ENCODE results near the gene HLF. TPM values are rescaled to one million over a fixed set of nuclear protein-coding genes. Genes with fewer than 3 reads are reported as not detected.
A peak's percentile ranks its signal among the peaks of the same experiment; 100 is the strongest.

Gene HLF
- total RNA-seq, 1 donor from 2014 or later = 0.26 TPM

DNA sequence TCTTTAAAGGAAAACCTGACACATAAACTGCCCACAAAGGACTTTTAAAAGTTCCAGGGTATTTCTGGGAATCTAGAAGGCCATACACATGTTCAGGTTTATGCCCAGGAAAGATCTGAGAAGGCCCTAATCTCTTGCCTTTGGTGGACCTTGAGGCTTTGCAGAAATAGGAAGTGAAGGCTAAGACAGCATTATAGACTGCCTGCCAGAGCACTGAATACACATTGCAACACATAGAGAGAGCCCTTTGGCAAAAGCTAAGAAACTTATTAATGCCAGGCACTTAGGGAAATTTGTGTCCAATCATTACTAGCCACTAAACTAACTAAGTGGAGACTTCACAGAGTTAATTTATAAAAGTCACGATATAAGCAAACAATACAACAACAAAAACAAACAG lies 86.5 kb downstream of the HLF start:
- TF ChIP-seq, protein P1, sequence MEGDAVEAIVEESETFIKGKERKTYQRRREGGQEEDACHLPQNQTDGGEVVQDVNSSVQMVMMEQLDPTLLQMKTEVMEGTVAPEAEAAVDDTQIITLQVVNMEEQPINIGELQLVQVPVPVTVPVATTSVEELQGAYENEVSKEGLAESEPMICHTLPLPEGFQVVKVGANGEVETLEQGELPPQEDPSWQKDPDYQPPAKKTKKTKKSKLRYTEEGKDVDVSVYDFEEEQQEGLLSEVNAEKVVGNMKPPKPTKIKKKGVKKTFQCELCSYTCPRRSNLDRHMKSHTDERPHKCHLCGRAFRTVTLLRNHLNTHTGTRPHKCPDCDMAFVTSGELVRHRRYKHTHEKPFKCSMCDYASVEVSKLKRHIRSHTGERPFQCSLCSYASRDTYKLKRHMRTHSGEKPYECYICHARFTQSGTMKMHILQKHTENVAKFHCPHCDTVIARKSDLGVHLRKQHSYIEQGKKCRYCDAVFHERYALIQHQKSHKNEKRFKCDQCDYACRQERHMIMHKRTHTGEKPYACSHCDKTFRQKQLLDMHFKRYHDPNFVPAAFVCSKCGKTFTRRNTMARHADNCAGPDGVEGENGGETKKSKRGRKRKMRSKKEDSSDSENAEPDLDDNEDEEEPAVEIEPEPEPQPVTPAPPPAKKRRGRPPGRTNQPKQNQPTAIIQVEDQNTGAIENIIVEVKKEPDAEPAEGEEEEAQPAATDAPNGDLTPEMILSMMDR (IDR thresholded peaks at IDR 0.05; ENCODE audit: insufficient read depth, low read length, severe bottlenecking) = no peak
- DNase-seq (ENCODE audit: low read depth) (no peak), FAIRE-seq (no peak)
- Histone ChIP-seq H3K27me3 (ENCODE audit: control insufficient read depth, insufficient read depth, low read length) (no peaks in the 10 kb centered on the region), H3K4me3 (ENCODE audit: low read depth, low read length) (no peak overlapping the region), H3K36me3 (ENCODE audit: control insufficient read depth, insufficient read depth, low read length) (no peaks in the 10 kb centered on the region)

DNA sequence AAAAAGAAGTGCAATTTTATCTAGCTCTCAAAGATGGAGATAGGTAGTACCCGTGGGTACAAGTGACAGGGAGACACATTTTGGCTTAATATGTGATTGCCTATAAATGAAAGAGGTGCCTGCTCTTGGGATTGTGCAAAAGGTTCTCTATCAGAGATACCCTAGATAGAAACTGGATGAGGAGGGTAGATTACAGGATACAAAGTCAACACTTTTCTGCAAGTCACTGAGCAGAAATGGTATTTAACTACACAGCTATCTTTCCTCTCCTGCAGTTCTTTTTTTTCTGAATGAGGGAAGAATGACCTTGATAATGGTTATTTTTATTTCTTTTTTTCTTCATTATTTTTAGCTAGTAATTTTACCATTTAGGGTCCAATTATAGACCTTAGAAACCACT lies 89.2 kb downstream of the HLF start:
- Histone ChIP-seq H3K27me3 (ENCODE audit: control insufficient read depth, insufficient read depth, low read length) (no peaks in the 10 kb centered on the region), H3K36me3 (ENCODE audit: control insufficient read depth, insufficient read depth, low read length) (no peaks in the 10 kb centered on the region), H3K4me3 (ENCODE audit: low read depth, low read length) (no peak overlapping the region)
- FAIRE-seq = no peak
- TF ChIP-seq, protein P1 (IDR thresholded peaks at IDR 0.05; ENCODE audit: insufficient read depth, low read length, severe bottlenecking) = no peak
- DNase-seq (ENCODE audit: low read depth) = no peak

DNA sequence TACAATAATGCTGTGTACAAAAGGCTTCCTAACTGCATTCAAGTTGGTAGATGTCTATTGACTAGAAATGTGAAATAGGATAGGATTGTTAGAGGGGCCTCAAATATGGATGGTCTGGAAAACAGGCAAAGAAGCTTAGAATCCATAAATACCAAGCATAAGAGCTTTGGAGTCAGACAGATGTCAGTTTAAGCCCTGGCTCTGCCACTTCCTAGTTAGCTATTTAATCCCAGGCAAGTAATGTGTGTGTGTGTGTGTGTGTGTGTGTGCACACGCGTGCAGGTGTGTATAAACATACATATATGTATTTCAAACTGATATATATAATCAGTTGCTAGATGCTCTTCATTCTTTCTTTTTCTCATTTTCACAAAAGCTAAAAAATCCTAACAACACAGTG lies 90.2 kb downstream of the HLF start:
- FAIRE-seq (no peak), DNase-seq (ENCODE audit: low read depth) (no peak)
- H3K36me3 ChIP-seq (ENCODE audit: control insufficient read depth, insufficient read depth, low read length) = no peaks in the 10 kb centered on the region
- TF ChIP-seq, protein P1 (IDR thresholded peaks at IDR 0.05; ENCODE audit: insufficient read depth, low read length, severe bottlenecking) = no peak
- H3K4me3 ChIP-seq (ENCODE audit: low read depth, low read length) = no peak overlapping the region
- H3K27me3 ChIP-seq (ENCODE audit: control insufficient read depth, insufficient read depth, low read length) = no peaks in the 10 kb centered on the region

DNA sequence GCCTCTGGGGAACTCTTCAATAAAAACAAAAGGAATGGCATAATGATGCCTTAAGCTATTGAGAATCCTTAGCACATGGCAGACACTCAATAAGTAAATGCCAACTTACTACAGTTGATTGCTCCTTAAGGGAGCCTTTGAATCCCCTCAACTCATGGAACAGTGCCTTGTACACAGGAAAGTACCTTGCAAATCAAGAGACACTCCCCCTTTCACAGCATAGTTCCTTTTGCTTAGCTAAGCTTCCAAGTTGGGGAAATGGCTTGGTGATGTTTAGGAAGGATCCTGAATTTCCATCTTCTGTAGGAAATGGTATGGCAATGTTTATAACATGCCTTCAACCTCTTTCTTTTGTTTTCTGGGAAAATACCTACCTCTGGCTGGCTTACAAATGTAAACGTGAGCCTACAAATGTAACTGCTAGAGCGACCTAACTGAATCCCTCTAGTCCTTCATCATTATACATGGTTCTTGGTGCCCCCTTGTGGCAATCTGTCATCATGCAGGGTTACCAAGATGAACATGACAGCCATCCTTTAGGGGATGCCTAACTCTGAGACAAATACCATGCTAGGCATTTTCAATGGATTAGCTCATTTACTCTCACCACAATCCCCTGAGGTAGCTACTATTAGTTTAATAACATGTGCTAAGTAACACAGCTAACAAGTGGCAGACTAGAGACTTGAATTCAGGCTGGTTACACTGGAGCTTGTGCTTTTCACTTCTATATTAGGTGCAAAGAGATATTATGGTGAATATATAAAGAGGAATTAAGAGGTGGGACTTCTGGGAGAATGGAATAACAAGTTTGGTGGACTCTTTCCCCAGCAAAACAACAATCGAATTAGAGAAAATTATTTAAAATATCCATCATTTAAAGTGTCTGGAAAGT lies 91.9 kb downstream of the HLF start:
- peak; percentile 72 for DNase-seq (ENCODE audit: low read depth)
- Histone ChIP-seq H3K4me3 (ENCODE audit: low read depth, low read length) (no peak overlapping the region), H3K36me3 (ENCODE audit: control insufficient read depth, insufficient read depth, low read length) (no peaks in the 10 kb centered on the region), H3K27me3 (ENCODE audit: control insufficient read depth, insufficient read depth, low read length) (no peaks in the 10 kb centered on the region)
- TF ChIP-seq, protein P1 (IDR thresholded peaks at IDR 0.05; ENCODE audit: insufficient read depth, low read length, severe bottlenecking) = peak; percentile 76
- FAIRE-seq = no peak

DNA sequence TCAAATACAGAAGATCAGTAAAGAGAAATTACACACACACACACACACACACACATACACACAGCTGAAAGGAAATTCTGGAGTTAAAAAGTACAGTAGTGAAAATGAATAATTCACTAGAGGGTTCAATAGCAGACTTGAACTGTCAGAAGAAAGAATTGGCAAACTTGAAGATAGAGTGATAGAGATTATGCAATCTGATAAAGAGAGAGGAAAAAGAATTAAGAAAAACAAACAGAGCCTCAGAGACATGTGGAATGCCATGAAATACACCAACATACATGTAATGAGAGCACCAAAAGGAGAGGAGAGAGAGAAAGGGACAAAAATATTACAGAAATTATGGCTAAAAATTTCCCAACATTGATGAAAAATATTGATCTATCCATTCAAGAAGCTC lies 96.2 kb downstream of the HLF start:
- no peak for DNase-seq (ENCODE audit: low read depth)
- Histone ChIP-seq H3K36me3 (ENCODE audit: control insufficient read depth, insufficient read depth, low read length) (no peaks in the 10 kb centered on the region), H3K4me3 (ENCODE audit: low read depth, low read length) (no peak overlapping the region), H3K27me3 (ENCODE audit: control insufficient read depth, insufficient read depth, low read length) (no peaks in the 10 kb centered on the region)
- TF ChIP-seq, protein P1 (IDR thresholded peaks at IDR 0.05; ENCODE audit: insufficient read depth, low read length, severe bottlenecking) = no peak
- no peak for FAIRE-seq
